Measurements from ENCODE around the gene TUSC7. TPM values are rescaled to one million over a fixed set of nuclear protein-coding genes. Genes with fewer than 3 reads are reported as not detected.

TUSC7 gene
- total RNA-seq, 2 donors from 2014 or later = not detected

DNA sequence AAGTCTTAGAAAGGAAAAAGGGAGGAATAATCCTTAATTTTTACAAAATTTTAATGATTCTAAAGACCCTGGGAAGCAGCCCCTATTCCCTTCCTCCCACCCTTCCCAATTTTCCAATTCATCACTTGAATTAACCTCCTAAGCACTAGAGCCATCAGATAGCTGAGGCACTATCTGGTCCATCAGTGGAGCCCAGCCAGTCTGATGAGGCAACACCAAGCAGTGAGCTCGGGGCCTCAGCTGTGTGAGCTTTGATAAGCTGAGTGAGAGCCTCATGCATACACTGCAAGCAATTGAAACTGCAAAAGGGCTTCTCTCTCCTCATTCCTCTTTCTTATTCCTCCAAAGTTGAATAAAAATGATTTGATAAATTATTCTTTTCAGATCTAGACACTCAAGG lies 31.9 kb downstream of the TUSC7 start:
- Histone ChIP-seq H3K27ac (ENCODE audit: low read depth, low read length) (no peak overlapping the region), H3K4me3 (ENCODE audit: low read length) (peak overlapping the region; percentile 9), H3K9ac (ENCODE audit: extremely low read depth, low read length, poor library complexity, severe bottlenecking) (no peak overlapping the region), H3K27me3 (ENCODE audit: control insufficient read depth, insufficient read depth, low read length, poor library complexity, severe bottlenecking) (no peaks in the 10 kb centered on the region), H3K36me3 (ENCODE audit: control insufficient read depth, insufficient read depth, low read length) (no peaks in the 10 kb centered on the region), H3K4me1 (ENCODE audit: control insufficient read depth, insufficient read depth, low read length) (peaks cover 7% of the 10 kb centered on the region), H3K9me3 (ENCODE audit: control insufficient read depth, low read length) (no peaks in the 10 kb centered on the region)
- H3K9me3 Mint-ChIP-seq = peaks cover 2% of the 10 kb centered on the region
- H3K27ac Mint-ChIP-seq = peak overlapping the region; percentile 17
- peak; percentile 63 for DNase-seq
- peaks cover 6% of the 10 kb centered on the region for H3K27me3 Mint-ChIP-seq (ENCODE audit: insufficient read depth)
- H3K4me1 Mint-ChIP-seq = peaks cover 22% of the 10 kb centered on the region
- no peaks in the 10 kb centered on the region for H3K36me3 Mint-ChIP-seq (ENCODE audit: low read depth)
- H3K4me3 Mint-ChIP-seq = no peak overlapping the region
- no peak for TF ChIP-seq CTCF (conservative IDR thresholded peaks at IDR 0.05)
- 17% methylated on average over 1 of the region's 1 CpG; no CpG with 5 or more reads in 1 of the 2 experiments for WGBS, 2 experiments (ENCODE audit: insufficient coverage in 1 of 2, insufficient read length in 1 of 2)

GRCh38 chr3:116743062-116743461 lies 33.5 kb downstream of the TUSC7 start:
- Histone ChIP-seq H3K27ac (ENCODE audit: low read depth, low read length) (no peak overlapping the region), H3K36me3 (ENCODE audit: control insufficient read depth, insufficient read depth, low read length) (no peaks in the 10 kb centered on the region), H3K9me3 (ENCODE audit: control insufficient read depth, low read length) (no peaks in the 10 kb centered on the region), H3K4me1 (ENCODE audit: control insufficient read depth, insufficient read depth, low read length) (peaks cover 7% of the 10 kb centered on the region), H3K9ac (ENCODE audit: extremely low read depth, low read length, poor library complexity, severe bottlenecking) (no peak overlapping the region), H3K27me3 (ENCODE audit: control insufficient read depth, insufficient read depth, low read length, poor library complexity, severe bottlenecking) (no peaks in the 10 kb centered on the region), H3K4me3 (ENCODE audit: low read length) (no peak overlapping the region)
- H3K4me1 Mint-ChIP-seq = peaks cover 22% of the 10 kb centered on the region
- peaks cover 2% of the 10 kb centered on the region for H3K9me3 Mint-ChIP-seq
- no peak for DNase-seq
- no peak for TF ChIP-seq CTCF (conservative IDR thresholded peaks at IDR 0.05)
- no peaks in the 10 kb centered on the region for H3K36me3 Mint-ChIP-seq (ENCODE audit: low read depth)
- H3K27me3 Mint-ChIP-seq (ENCODE audit: insufficient read depth) = peaks cover 6% of the 10 kb centered on the region
- no peak overlapping the region for H3K4me3 Mint-ChIP-seq
- no peak overlapping the region for H3K27ac Mint-ChIP-seq

GRCh38 chr3:116749388-116749787 lies 39.8 kb downstream of the TUSC7 start:
- H3K9me3 Mint-ChIP-seq = peaks cover 2% of the 10 kb centered on the region
- no peak overlapping the region for H3K27ac Mint-ChIP-seq
- no peaks in the 10 kb centered on the region for H3K36me3 Mint-ChIP-seq (ENCODE audit: low read depth)
- no peaks in the 10 kb centered on the region for H3K27me3 ChIP-seq (ENCODE audit: control insufficient read depth, insufficient read depth, low read length, poor library complexity, severe bottlenecking)
- H3K4me1 Mint-ChIP-seq = peaks cover 2% of the 10 kb centered on the region
- H3K4me3 ChIP-seq (ENCODE audit: low read length) = no peak overlapping the region
- no peaks in the 10 kb centered on the region for H3K4me1 ChIP-seq (ENCODE audit: control insufficient read depth, insufficient read depth, low read length)
- H3K27ac ChIP-seq (ENCODE audit: low read depth, low read length) = peak overlapping the region; percentile 36
- H3K9ac ChIP-seq (ENCODE audit: extremely low read depth, low read length, poor library complexity, severe bottlenecking) = no peak overlapping the region
- H3K36me3 ChIP-seq (ENCODE audit: control insufficient read depth, insufficient read depth, low read length) = no peaks in the 10 kb centered on the region
- peaks cover 6% of the 10 kb centered on the region for H3K27me3 Mint-ChIP-seq (ENCODE audit: insufficient read depth)
- TF ChIP-seq CTCF (conservative IDR thresholded peaks at IDR 0.05) = no peak
- DNase-seq = no peak
- H3K4me3 Mint-ChIP-seq = no peak overlapping the region
- WGBS, 2 experiments (ENCODE audit: insufficient coverage in 1 of 2, insufficient read length in 1 of 2) = 30 to 60% methylated on average over 3 of the region's 3 CpGs
- no peaks in the 10 kb centered on the region for H3K9me3 ChIP-seq (ENCODE audit: control insufficient read depth, low read length)
